HG03060 (cell line): ENCODE results near the gene CNN1.

Source experiments
- ATAC-seq: cut with Tn5 transposase; IDR thresholded peaks from one replicate; pipeline ENCODE4 v1.9.1; 2021; ENCODE audit warnings: low read depth, moderate number of reproducible peaks; ENCODE audit not compliant: unreplicated experiment

Gene CNN1

GRCh38 chr19:11530432-11530831 is 8.2 kb upstream of the CNN1 start:
- no peak for ATAC-seq

DNA sequence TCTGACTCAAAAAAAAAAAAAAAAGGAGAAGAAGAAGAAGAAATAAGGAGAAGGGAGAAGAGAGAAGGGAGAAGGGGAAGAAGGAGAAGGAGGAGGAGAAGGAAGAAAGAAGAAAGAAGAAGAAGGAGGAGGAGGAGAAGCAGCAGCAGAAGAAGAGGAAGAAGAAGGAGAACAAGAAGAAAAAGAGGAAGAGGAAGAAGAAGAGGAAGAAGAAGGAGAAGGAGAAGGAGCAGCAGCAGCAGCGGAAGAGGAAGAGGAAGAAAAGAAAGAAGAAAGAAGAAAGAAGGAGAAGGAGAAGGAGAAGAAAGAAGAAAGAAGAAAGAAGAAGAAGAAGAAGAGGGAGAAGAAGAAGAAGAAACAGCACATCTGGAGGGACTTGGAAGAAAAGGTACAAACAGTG is 4.1 kb upstream of the CNN1 start:
- no peak for ATAC-seq

- no peak for ATAC-seq
Measured at GRCh38 chr19:11534948-11535347, 3.7 kb upstream of the CNN1 start.

DNA sequence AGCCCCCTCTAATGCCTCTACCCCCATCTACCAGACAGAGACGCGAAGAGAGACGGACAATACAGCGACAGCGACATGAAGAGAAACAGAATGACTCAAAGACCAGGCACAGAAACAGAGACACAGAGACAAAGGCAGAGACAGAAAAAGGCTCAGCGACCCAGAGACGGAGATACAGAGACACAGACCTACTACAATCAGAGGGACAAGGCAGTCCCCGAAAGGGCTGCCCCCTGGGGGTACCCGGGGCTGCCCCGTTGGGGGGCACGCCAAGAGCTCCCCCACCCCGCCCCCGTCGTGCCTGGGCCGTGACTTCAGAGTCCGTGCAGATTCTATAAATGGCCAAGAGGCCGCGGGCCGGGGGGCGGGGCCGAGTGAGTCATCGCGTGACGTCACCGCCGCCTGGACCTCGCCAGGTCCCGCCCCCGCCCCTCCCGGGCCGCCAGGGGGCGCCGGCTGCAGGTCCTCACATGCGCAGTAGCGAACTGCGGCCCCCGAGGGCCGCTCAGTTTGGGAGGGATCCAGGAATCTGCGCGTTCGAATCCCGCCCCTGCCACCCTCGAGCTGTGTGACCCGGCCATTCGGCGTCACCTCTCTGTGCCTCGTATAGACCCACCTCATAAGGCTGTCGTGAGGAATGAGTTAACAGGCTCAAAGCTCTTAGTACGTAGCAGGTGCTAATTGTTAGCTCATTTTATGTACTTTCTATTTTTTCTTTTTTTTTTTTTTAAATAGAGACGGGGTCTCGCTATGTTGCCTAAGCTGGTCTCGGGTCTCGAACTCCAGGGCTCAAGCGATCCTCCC is 2.7 kb upstream of the CNN1 start:
- ATAC-seq, result no peak

- no peak for ATAC-seq
Measured at GRCh38 chr19:11539495-11540365, 1.1 kb downstream of the CNN1 start.

GRCh38 chr19:11540645-11541044 is 2.0 kb downstream of the CNN1 start:
- ATAC-seq, result no peak

GRCh38 chr19:11541238-11541637 is 2.6 kb downstream of the CNN1 start:
- no peak for ATAC-seq

- no peak for ATAC-seq
Measured at GRCh38 chr19:11547929-11548700, 9.5 kb downstream of the CNN1 start.

DNA sequence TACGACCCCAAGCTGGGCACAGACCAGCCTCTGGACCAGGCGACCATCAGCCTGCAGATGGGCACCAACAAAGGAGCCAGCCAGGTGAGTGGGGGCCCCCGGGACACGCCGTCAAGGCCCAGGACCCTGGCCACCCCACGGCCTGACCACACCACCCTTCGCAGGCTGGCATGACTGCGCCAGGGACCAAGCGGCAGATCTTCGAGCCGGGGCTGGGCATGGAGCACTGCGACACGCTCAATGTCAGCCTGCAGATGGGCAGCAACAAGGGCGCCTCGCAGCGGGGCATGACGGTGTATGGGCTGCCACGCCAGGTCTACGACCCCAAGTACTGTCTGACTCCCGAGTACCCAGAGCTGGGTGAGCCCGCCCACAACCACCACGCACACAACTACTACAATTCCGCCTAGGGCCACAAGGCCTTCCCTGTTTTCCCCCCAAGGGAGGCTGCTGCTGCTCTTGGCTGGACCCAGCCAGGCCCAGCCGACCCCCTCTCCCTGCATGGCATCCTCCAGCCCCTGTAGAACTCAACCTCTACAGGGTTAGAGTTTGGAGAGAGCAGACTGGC is 10.8 kb downstream of the CNN1 start:
- no peak for ATAC-seq

DNA sequence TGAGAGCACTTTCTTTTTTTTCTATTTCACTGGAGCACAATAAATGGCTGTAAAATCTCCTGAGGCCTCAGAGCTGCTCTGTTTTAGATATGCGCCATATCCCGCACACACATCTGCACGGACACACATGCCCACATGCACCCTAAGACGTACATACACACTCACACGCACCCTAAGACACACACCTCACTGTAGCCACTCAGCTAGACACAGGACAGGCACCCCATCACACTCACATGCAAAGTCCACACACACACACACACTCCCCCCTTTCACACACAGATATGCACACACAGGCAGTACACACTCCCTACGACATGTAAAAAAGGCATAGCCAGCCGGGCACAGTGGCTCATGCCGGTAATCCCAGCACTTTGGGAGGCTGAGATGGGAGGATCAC is 11.6 kb downstream of the CNN1 start:
- no peak for ATAC-seq

DNA sequence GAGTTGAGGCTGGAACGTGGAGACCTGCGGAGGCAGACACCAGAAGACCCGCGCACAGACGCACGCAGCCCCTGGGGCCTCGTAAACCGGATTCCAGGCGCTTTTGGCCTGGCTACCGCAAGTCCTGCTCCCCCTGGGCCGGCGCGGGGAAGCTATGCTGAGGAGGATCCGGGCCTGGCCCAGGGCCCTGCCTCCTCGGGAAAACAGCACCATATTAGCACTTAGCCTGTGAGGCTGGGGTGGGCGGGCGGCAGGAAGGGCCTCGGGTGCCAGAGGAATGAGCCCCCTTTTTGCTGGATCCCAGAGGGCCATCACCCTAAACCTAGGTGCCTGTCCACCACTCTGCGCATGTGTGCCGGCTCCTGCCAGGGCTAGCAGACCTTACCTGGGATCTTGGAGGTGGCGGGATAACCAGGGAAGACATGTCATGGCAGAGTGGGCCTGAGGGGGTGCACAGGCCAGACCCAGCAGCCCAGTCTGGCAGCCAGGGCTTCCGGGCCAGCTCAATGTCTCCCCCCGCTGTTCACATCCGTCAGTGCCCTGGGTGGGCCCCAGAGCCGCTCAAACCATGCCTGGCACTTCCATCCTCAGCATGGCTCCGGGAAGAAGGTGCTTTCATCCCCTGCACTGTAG is 13.1 kb downstream of the CNN1 start:
- no peak for ATAC-seq

GRCh38 chr19:11552666-11553372 is 14.2 kb downstream of the CNN1 start:
- no peak for ATAC-seq

DNA sequence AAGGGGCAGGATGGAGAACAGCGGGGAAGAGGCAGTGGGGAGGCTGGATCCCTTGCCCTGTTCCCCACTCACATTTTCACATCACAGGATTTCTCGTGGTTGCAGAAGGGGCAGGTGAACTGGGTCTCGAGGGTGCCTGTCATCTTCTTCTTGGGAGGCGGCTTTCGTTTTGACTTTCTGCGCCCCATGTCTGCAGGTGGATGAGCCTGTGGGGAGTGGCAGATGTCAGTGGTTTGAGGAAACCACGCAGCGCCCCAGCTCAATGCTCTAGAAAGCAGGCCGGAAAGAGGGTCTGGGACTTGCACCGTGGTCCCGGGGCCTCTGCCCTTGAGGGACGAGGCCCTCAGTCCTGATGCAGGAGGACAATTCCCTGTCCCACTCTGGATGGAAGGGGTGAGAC is 15.5 kb downstream of the CNN1 start:
- no peak for ATAC-seq

- no peak for ATAC-seq
Measured at GRCh38 chr19:11555246-11555645, 16.6 kb downstream of the CNN1 start.

DNA sequence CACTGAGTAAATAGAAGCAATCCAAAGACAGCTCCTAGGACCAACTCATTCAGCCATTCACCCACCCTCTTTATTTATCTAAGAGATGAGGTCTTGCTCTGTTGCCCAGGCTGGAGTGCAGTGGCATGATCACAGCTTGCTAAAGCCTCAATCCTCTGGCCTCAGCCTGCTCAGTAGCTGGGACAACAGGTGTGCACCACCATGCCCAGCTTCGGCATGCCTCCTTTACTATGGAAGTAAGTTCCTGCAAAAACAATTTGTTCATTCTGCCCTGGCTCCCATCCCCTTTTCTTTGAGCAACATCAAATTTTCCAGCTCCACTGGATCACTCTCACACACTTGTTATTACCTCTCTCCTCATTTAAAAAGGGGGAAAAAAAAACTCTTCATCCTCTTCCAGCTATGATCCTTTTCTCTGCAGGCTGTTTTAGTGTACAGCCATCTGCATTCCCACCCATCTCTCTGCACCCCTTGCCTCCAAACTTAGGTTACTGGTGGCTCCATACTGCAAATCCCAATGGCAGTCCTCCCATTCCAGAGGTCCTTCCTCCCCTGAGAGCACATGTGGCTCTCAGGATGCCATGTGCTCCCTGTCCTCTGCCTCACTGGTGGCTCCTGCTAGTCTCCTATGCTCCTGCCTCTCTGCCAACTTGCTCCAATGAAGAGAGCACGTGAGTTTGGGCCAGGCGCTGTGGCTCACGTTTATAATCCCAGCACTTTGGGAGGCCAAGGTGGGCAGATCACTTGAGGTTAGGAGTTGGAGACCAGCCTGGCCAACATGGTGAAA is 18.2 kb downstream of the CNN1 start:
- no peak for ATAC-seq

- peak; percentile 58 for ATAC-seq
Measured at GRCh38 chr19:11558881-11559828, 20.5 kb downstream of the CNN1 start, which contains the start of gene ELOF1. TSS of gene ELOF1 (minus strand) at chr19:11559230. CDS start at chr19:11554347, 4,883 bp downstream.

- no peak for ATAC-seq
Measured at GRCh38 chr19:11560404-11561051, 21.9 kb downstream of the CNN1 start.
